Hepatocyte (in vitro differentiated cells): ENCODE data around the gene CLTRN. TPM values are rescaled to one million over a fixed set of nuclear protein-coding genes. Genes with fewer than 3 reads are reported as not detected.

Experiments
- DNase-seq: peaks from one replicate; pipeline ENCODE4 v3.0.0-alpha.2; 2016; ENCODE audit warnings: low spot score
- H2AFZ ChIP-seq: fragments of 200-600 bp; sonication (generic); 2 replicates; pipeline ENCODE4 v1.6.0; 2016; ENCODE audit warnings: antibody characterized with exemption, mild to moderate bottlenecking
- H3K27ac ChIP-seq: fragments of 200-600 bp; sonication (generic); 2 replicates; pipeline ENCODE4 v1.5.1; 2016; ENCODE audit warnings: mild to moderate bottlenecking
- H3K27me3 ChIP-seq: fragments of 200-600 bp; sonication (generic); 2 replicates; pipeline ENCODE4 v1.6.1; 2016
- H3K36me3 ChIP-seq: fragments of 200-600 bp; sonication (generic); replicated peaks from 2 replicates; pipeline ENCODE4 v1.5.1; 2016; ENCODE audit warnings: low read depth; ENCODE audit not compliant: insufficient read depth
- H3K4me1 ChIP-seq: fragments of 200-600 bp; sonication (generic); 2 replicates; pipeline ENCODE4 v1.5.1; 2016; ENCODE audit warnings: mild to moderate bottlenecking, moderate library complexity; ENCODE audit not compliant: insufficient read depth
- H3K4me2 ChIP-seq: fragments of 200-600 bp; sonication (generic); 2 replicates; pipeline ENCODE4 v1.6.0; 2016
- H3K4me3 ChIP-seq: fragments of 200-600 bp; sonication (generic); 2 replicates; pipeline ENCODE4 v1.5.1; 2016; ENCODE audit warnings: mild to moderate bottlenecking
- H3K79me2 ChIP-seq: fragments of 200-600 bp; sonication (generic); 2 replicates; pipeline ENCODE4 v1.6.0; 2017; ENCODE audit warnings: mild to moderate bottlenecking
- H3K9me2 ChIP-seq: fragments of 200-600 bp; sonication (generic); replicated peaks from 2 replicates; pipeline ENCODE4 v1.6.0; 2017; ENCODE audit warnings: mild to moderate bottlenecking; ENCODE audit not compliant: insufficient read depth
- H3K9me3 ChIP-seq: fragments of 200-600 bp; sonication (generic); 2 replicates; pipeline ENCODE4 v1.5.1; 2016; ENCODE audit warnings: low read depth, mild to moderate bottlenecking
- H4K20me1 ChIP-seq: fragments of 200-600 bp; sonication (generic); 2 replicates; pipeline ENCODE4 v1.6.0; 2016; ENCODE audit warnings: mild to moderate bottlenecking; ENCODE audit not compliant: insufficient read depth, poor library complexity, severe bottlenecking
- EZH2 ChIP-seq: fragments of 200-600 bp; sonication (generic); IDR thresholded peaks from 2 replicates; pipeline ENCODE4 v1.6.1; 2016; ENCODE audit warnings: antibody characterized with exemption, mild to moderate bottlenecking, borderline replicate concordance
- EZH2phosphoT487 ChIP-seq: fragments of 200-600 bp; sonication (generic); IDR thresholded peaks from one replicate; pipeline ENCODE4 v1.6.1; 2018; ENCODE audit warnings: antibody characterized with exemption, mild to moderate bottlenecking, low read depth, moderate library complexity; ENCODE audit not compliant: unreplicated experiment, severe bottlenecking
- WGBS: methylation state at CpG from one replicate; pipeline ENCODE4 v1.1.6; 2016; ENCODE audit warnings: low lambda C conversion rate; ENCODE audit errors: missing lambda C conversion rate; 5-methylcytosine and 5-hydroxymethylcytosine counted together
- polyA plus RNA-seq: library from polyadenylated mRNA; unstranded; fragments of >200 nt; fragmentation: Nextera tagmentation; extraction: Ambion mirVana; gene quantifications from 2 replicates; pipeline ENCODE4 v1.2.1, GENCODE V29; 2016
- total RNA-seq: library from RNA; depleted of rRNA; stranded (reverse); fragments of >200 nt; gene quantifications from 2 replicates; pipeline ENCODE4 v1.2.3, GENCODE V29; 2014
- TF ChIP-seq, protein P1 (sequence below): fragments of 200-600 bp; sonication (generic); IDR thresholded peaks from 2 replicates; pipeline ENCODE4 v1.5.1; 2016; ENCODE audit warnings: antibody characterized with exemption, mild to moderate bottlenecking; ENCODE audit not compliant: poor library complexity

Gene CLTRN
- total and polyA plus RNA-seq, 2 experiments from 2014 or later, result 32.6 to 37.4 TPM

DNA sequence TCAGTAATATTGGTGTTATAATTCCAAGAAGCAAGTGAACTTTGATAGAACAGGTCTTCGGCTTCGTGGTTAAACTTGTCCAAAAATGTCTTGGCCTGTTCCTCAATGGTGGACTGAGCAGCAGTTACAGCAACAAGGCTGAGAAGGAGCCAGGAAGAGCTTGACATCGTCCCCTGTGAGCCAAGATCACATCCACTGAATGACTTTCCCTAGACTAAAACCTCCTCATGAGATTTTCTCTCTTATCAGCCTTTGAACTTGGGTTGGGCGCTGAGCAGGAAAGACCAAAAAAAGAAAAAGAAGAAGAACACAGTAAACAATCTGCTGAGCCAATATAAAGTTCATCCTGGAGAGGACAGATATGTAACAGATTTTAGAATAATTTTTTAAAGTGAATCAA is 63.9 kb downstream of the CLTRN start, which contains the start of gene ACE2:
ACE2 (minus strand) TSS at position 216 of the 400 bp plus-strand sequence; CDS start at position 167, 49 bp downstream.
- Histone ChIP-seq H3K4me2 (peak within 1 kb of the TSS; percentile 9), H3K9me2 (no peaks in the 10 kb centered on the region), H2AFZ (no peak within 1 kb of the TSS), H3K4me3 (no peak within 1 kb of the TSS), H3K36me3 (no peaks in the 10 kb centered on the region), H3K27ac (peak within 1 kb of the TSS; percentile 63), H3K79me2 (no peaks in the 10 kb centered on the region), H3K4me1 (peaks cover 29% of the 10 kb centered on the region), H3K9me3 (no peaks in the 10 kb centered on the region), H4K20me1 (no peaks in the 10 kb centered on the region), H3K27me3 (no peaks in the 10 kb centered on the region)
- WGBS, result 81% methylated on average over 4 of the region's 4 CpGs
- no peak for DNase-seq
- TF ChIP-seq EZH2 (no peak), EZH2phosphoT487 (no peak)
- TF ChIP-seq, protein P1, sequence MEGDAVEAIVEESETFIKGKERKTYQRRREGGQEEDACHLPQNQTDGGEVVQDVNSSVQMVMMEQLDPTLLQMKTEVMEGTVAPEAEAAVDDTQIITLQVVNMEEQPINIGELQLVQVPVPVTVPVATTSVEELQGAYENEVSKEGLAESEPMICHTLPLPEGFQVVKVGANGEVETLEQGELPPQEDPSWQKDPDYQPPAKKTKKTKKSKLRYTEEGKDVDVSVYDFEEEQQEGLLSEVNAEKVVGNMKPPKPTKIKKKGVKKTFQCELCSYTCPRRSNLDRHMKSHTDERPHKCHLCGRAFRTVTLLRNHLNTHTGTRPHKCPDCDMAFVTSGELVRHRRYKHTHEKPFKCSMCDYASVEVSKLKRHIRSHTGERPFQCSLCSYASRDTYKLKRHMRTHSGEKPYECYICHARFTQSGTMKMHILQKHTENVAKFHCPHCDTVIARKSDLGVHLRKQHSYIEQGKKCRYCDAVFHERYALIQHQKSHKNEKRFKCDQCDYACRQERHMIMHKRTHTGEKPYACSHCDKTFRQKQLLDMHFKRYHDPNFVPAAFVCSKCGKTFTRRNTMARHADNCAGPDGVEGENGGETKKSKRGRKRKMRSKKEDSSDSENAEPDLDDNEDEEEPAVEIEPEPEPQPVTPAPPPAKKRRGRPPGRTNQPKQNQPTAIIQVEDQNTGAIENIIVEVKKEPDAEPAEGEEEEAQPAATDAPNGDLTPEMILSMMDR, result no peak

DNA sequence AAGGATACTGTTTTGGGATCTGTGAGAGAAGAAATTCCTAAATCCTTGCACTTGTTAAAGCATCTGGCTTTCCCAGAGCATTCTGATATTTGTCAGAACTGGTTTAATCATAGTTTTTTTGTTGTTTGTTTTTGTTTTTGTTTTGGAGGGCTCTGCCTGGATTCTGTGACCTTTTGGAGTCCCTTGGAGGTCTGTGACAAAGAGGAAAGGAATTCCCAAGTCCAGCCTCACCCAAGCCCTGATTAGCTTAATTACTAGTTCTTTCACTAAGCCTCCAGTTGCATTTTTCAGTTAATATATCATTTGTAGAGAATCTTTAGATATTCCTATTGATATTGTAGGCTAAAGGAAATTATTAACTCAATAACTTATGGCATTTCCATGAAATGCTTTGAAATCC is 64.6 kb downstream of the CLTRN start:
- Histone ChIP-seq H3K27ac (no peak overlapping the region), H3K36me3 (no peaks in the 10 kb centered on the region), H3K9me3 (no peaks in the 10 kb centered on the region), H3K4me3 (no peak overlapping the region), H4K20me1 (no peaks in the 10 kb centered on the region), H2AFZ (no peak overlapping the region), H3K27me3 (no peaks in the 10 kb centered on the region), H3K4me2 (peak overlapping the region; percentile 9), H3K4me1 (peaks cover 22% of the 10 kb centered on the region), H3K9me2 (no peaks in the 10 kb centered on the region), H3K79me2 (no peaks in the 10 kb centered on the region)
- no peak for DNase-seq
- no peak for TF ChIP-seq EZH2phosphoT487
- TF ChIP-seq, protein P1, result no peak
- TF ChIP-seq EZH2, result no peak

DNA sequence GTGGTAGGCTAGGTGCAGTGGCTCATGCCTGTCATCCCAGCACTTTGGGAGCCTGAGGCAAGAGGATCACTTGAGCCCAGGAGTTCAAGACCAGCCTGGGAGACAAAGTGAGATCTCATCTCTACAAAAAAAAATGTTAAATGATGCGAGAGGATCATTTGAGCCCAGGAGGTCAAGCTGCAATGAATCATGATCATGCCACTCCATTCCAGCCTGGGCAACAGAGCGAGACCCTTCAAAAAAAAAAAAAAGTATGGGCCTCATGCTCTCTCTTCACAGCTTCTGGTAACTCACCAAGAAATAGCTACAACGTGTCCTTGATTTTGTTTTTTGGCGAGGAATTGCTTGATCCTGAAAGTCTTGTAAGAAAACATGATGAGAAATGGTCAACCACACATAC is 65.1 kb downstream of the CLTRN start:
- Histone ChIP-seq H3K27ac (no peak overlapping the region), H3K4me2 (no peak overlapping the region), H3K4me1 (peaks cover 16% of the 10 kb centered on the region), H3K4me3 (no peak overlapping the region), H3K9me3 (no peaks in the 10 kb centered on the region), H4K20me1 (no peaks in the 10 kb centered on the region), H3K9me2 (no peaks in the 10 kb centered on the region), H3K79me2 (no peaks in the 10 kb centered on the region), H3K27me3 (no peaks in the 10 kb centered on the region), H3K36me3 (no peaks in the 10 kb centered on the region), H2AFZ (no peak overlapping the region)
- TF ChIP-seq EZH2phosphoT487 (no peak), EZH2 (no peak)
- TF ChIP-seq, protein P1, result no peak
- DNase-seq, result no peak
- WGBS, result 97% methylated on average over 4 of the region's 4 CpGs

DNA sequence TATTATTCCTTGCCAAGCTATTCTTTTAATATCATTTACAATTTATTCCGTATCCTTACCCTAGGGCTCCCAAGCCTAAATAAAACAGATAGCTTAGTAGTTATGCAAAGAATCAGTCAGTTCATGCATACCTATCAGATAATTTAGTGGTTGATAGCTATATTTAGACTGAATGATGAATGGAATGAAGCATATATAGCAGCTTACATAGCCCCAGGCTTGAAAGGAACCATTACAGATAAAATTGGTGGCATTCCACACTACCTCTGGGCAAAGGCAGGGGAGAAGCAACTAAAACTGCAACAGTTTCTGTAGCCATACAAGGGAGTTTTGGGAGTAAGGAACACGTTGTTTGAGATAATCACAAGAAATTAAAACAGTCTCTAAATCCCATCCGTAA is 66.6 kb downstream of the CLTRN start:
- Histone ChIP-seq H3K4me3 (no peak overlapping the region), H4K20me1 (no peaks in the 10 kb centered on the region), H3K27ac (no peak overlapping the region), H3K79me2 (no peaks in the 10 kb centered on the region), H3K27me3 (no peaks in the 10 kb centered on the region), H2AFZ (no peak overlapping the region), H3K4me1 (peaks cover 13% of the 10 kb centered on the region), H3K9me2 (no peaks in the 10 kb centered on the region), H3K4me2 (no peak overlapping the region), H3K36me3 (no peaks in the 10 kb centered on the region), H3K9me3 (no peaks in the 10 kb centered on the region)
- TF ChIP-seq, protein P1, result no peak
- WGBS, result 72% methylated on average over 3 of the region's 3 CpGs
- no peak for DNase-seq
